Right lobe of liver (tissue), 4 donors: ENCODE measurements around the gene PLCB4.

Experiments
- CTCF ChIP-seq, 4 donors: fragments of 200-600 bp in 3 of 4; fragments of 450-650 bp in 1 of 4; IDR thresholded peaks; one replicate each; pipeline versions ENCODE4 v1.5.1 to v1.8.0; 2016 to 2022; ENCODE audit warnings: antibody characterized with exemption in 4 of 4, mild to moderate bottlenecking in 2 of 4
- POLR2A ChIP-seq: fragments of 450-650 bp; IDR thresholded peaks from one replicate; pipeline ENCODE4 v1.6.1; 2017; ENCODE audit warnings: antibody characterized with exemption, mild to moderate bottlenecking
- donor health status: DM: no; HTN: no; CAD: no.
- donor health status: DM: no; HTN: no; CAD: no.
- donor health status: DM: no; HTN: yes; CAD: no.

- no peak for TF ChIP-seq CTCF (IDR thresholded peaks at IDR 0.05)
- TF ChIP-seq POLR2A, result no peak
Observed at GRCh38 chr20:9028419-9028818, 40.5 kb upstream of the PLCB4 start.
